GM19193 (cell line): ENCODE results near the gene MYO16.

Experiments
- POLR2A ChIP-seq: IDR thresholded peaks from 4 replicates; pipeline ENCODE4 v1.6.1; 2011; ENCODE audit not compliant: insufficient read depth, insufficient read length; ENCODE audit errors: extremely low read depth

The MYO16 gene

DNA sequence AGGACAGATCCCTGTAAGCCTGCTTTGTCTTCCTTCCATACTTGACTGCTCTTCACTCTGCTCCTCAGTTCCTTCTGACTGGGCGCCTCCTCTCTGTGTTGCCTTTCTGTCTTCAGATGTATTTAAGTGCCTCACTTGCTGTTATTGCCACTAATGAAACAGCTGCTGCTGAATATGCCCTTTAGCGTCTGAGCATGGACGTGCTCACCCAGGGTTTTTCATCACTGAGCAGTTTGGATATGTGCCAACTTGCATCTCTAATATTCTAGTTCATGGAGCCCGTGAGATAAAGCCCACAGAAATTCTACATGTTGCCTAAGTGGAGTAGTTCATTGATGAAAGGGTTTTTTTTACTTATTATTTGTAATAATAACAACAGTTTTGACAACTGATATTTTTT is 198.2 kb downstream of the MYO16 start:
- no peak for TF ChIP-seq POLR2A

DNA sequence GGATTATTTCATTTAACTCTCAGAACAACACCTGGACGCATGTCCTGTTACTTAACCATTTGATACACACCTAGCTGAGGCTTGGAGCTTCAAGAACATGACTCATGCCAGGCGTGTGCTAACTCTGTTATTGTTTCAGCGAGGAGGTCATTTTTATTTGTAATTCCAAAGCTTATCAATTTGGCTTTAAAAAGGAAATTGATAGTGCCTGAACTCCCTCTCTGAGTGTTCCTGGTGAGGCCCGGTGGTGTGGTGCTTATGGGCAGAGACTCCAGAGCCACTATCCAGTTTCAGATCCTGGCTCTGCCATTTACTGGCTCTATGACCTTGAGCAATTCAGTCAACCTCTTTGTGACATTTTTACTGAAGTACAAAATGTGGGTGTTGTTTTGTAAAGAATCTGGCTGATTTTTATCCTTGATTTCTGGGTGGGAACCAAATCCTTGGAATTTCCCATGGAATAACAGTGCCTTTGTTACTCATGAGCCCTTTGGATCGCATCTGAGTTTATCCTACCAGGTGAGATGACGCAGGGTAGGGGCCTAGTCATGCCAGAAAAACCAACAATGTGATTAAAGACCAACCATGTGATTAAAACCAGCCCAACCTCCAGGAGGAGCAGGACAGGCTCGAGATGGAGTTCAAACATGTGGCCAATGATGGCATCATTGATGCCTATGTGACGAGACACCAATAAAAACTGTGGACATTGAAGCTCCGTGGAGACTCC is 198.8 kb downstream of the MYO16 start:
- TF ChIP-seq POLR2A, result no peak

DNA sequence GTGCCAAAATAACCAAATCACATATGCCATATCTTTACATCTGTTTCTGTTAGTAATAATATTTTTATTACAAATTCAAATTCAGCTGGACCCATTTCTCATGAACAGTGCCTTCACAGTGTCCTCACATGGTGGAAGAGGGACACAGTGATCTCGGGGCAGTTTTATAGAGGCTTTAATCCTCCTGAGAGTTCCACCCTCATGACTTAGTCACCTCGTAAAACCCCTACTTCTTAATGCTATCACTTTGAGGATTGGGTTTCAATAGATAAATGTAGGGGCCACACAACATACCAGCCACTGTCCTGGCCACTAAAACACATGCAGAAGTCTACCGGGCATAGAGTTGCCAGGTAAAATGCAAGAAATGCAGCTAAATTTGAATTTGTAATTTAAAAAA is 201.5 kb downstream of the MYO16 start:
- no peak for TF ChIP-seq POLR2A

DNA sequence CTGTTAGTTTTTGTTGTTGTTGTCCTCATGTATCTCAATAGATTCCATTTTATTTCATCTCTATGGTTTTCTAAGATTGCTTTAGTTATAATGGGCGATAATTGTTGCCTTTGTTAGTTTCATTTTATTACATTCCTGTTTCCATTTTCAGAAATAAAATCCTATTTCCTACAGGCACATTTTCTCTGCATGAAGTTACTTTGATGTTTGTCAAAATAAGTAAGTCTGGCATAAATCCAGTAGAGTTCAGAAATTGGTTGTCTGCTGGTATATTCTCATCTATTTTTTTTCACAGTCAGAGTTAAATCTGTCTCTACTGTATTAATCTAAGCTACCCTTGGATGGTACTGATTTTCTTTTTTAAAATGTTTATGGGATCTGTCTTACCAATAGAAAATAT is 204.1 kb downstream of the MYO16 start:
- no peak for TF ChIP-seq POLR2A

DNA sequence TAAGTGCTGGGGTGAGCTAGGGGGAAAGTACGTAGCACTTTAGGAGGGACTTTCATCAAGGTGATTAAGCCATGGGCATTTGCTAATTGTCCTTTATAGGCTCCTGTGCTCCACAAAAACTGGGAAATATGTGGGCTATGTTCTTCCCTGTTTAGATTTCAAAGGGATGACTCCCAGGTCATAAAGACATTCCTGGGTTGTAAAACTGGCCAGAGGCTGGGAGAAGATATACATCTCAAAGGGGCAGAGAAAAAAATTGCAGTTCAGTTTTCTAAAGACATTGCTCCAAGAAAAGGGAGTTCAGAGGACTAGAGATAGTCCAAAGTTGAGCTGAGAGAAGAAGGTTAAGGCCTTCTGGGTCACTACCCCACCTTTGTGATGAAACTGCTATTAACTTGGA is 204.8 kb downstream of the MYO16 start:
- no peak for TF ChIP-seq POLR2A

DNA sequence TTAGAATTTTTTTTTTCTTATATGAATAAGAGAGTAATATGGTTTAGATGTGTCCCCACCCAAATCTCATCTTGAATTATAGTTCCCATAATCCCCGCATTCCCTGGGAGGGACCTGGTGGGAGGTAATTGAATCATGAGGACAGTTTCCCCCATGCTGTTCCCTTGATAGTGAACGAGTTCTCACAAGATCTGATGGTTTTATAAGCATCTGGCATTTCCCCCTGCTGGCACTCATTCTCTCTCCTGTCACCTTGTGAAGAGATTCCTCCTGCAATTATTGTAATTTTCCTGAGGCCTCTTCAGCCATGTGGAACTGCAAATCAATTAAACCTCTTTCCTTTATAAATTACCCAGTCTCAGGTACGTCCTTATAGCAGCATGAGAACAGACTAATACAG is 205.7 kb downstream of the MYO16 start:
- TF ChIP-seq POLR2A, result no peak

DNA sequence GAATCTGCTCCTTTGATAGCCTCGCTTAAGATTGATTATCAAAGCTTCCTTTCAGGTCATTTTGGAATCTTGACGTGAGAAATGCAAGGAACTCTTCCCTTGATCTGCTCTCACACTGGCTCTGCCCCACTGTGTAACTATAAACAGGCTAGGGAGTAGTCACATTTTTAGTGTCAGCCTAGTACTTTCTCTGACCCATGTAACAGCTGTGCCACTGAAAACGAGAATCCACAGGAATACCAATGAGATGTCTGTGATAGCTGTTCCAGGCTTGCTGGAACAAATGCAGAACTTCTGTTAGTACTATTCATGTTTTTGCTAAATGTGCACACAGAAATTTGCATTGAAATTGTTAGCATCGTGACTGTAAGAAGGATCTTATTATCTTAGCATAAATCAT is 221.3 kb downstream of the MYO16 start:
- TF ChIP-seq POLR2A, result no peak

DNA sequence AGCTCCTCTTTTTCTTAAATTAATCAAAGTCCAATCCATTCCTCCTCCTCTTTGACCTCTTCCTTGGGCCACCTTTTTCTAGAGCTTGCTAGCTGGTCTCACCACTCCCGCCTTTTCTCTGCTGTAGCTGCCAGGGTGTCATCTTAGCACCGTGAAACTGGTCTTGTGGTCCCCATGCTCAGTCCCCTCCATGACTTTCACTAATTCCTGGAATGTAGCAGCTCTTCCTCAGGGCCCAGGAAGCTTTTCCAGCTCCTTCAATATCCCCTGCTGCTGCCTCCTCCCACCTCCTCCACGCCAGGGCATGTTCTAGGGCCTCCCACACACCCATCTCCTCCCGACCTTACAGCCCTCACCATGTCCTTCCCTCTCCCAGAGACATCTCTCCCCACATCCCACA is 222.2 kb downstream of the MYO16 start:
- no peak for TF ChIP-seq POLR2A

DNA sequence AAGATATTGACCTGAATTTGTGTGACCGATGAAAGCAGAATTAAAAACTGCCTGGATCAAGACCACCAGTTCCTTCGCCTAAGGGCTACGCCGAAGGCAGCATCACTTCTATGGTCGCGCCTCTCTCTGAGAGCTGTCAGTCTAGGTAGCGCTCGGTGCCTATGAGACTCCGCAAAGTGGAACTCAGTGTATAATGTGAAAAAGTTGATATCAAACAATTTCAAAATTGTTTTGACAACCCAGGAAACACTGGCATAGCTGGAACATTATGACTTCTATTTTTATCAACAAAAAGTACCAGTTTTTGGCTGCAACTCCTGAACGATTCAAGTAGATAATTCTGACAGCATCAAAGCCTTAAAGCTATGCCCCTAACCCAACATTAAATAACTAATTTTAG is 223.6 kb downstream of the MYO16 start:
- no peak for TF ChIP-seq POLR2A

DNA sequence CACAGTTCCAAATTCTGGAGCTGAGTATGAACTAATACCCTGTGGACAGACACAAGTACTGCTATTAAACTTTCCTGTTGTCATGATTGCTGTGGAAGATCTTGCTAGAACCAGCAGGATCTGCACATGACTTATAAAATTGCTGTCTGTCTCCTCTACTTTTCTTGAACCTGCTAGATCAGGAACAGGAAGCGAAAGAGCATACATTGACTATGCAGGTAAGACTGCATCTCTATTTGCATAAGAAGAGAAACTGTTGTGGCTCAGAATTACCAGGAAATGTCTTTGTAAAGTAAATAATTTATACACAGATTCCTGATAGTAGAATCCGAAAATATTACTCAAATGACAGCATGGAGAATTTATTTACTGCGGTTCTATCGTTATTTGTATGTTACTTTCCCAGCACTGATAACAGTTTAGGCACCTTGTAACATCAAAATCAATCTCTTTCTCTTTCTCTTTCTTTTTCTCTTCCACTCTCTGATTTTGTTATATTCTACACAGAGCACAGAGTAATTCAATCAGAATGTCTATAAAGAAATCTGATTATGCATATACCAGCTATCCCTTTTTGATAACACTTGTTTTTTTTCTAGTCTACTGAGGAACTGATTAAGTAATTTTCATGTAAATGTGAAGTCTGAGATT is 226.5 kb downstream of the MYO16 start:
- TF ChIP-seq POLR2A, result no peak

DNA sequence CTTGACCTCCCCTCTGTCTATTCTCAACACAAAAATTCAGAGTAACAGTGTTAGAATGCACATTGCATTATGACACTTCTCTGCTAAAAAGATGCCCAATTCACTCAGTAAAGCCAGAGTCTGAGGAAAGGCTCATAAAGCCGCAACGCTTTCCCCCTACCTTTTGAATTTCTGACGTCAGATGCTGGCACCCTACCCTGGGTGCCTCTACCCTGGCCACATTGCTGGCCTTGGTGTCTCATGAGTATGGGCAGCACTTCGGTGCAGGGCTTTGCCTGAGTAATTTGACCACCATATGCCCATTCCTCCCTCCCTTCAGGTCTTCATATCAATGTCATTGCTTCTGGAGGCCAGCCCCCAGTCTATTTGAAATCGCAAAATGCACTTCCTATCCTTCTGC is 229.3 kb downstream of the MYO16 start:
- no peak for TF ChIP-seq POLR2A

DNA sequence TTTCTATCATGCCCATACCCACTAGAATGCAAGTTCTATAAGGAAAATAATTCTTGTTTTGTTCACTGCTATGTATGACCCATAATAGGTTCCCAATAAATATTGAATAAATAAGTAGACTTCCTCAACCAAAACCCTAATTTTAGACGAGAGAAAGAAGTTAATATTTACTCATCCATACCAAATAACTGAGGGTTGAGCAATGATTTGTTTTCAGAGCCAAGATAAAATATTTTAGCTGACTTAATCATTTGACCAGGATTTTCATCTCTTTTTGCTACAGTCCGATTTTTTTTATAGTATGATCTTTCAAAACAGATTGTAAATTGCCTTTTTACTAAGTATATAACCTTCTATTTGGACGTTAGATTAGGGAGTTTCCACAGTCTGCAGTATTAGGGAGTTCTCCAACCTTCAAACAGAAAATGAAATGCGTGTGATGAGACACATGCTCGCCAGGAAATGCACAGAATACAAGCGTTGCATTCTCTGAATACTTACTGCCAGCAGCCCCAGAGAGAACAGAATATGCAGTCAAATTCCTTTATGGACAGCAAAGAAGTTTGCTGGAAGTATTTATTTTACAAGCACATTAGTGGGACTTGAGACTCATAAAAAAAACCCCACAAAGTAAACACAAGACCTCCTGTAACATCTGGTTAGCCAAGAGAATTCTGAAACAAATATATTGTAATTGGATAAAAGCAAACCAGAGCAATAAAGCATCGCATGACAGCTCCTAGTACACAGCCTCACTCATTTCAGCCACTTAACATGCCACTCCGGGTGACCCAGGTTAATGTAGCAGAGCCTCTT is 230.0 kb downstream of the MYO16 start:
- no peak for TF ChIP-seq POLR2A

DNA sequence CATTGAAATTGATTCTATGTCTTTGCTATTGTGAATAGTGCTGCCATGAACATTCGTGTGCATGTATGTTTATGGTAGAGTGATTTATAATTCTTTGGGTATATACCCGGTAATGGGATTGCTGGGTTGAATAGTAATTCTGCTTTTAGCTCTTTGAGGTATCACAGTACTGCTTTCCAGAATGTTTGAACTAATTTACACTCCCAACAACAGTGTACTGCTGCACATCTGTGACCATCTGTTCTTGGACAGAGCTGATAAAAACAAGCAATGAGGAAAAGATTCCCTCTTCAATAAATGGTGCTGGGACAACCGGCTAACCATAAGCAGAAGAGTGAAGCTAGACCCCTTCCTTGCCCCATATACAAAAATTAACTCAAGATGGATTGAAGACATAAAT is 231.0 kb downstream of the MYO16 start:
- TF ChIP-seq POLR2A, result no peak

DNA sequence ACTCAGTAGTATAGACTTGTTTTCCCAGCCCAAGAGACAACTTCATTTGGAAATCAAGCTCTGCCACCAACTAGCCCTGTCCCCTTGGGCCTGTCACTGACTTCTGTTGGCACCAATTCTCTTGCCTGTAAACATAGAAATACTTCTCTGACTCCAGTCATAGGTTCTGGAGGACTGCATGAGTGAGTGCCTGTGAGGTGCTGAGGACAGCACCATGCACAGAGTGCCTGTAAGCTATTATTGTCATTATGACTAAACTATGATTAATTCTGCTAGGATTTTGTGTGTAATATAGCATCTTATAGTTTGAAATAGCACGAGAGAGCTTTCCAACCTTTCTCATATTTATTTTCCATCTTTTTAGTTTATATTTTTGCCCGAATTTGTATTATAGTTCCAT is 247.9 kb downstream of the MYO16 start:
- no peak for TF ChIP-seq POLR2A

DNA sequence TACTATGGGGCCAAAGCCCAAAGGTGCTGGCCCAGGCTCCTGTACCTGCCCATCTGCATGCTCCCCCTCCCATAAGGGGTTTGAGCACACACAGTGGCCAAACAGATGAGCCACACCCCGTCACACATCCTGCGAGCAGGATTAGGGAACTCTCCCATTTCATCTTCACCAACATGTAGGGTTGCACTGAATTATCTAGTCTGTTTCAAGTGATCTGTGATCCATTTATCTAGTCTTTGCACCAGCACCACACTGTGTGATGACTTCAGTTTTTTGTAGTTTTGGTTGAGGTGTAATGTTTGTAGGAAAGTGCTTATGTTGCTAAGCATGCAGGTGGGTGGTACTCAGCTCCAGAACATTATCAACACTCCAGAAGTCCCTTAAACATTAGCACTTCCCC is 249.3 kb downstream of the MYO16 start:
- no peak for TF ChIP-seq POLR2A
